HG03575 (cell line): ENCODE data around the gene MTG2.

Experiments
- ATAC-seq: cut with Tn5 transposase; IDR thresholded peaks from one replicate; pipeline ENCODE4 v1.9.1; 2021; ENCODE audit not compliant: unreplicated experiment, insufficient number of reproducible peaks, low FRiP score; ENCODE audit errors: extremely low read depth

The MTG2 gene

DNA sequence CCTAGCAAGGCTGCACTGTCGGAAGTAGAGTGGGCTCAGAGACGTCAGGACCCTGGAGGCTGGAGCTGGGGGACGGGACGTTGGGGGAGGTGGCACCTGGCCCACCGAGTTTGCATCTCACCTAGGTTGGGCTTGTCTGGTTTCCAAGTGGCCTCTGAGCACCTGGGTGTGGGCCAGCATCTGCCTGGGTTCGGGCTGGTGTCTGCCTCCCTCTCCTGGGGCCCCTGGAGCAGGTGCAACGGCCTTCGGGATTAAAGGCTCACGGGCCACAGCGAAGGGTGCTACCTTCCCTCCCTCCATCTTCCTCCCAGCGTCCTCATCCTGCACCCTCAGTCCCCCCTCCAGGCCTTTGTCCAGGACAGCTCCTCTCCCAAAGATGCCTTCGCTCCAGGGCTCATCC lies 31.2 kb downstream of the MTG2 start:
- no peak for ATAC-seq

DNA sequence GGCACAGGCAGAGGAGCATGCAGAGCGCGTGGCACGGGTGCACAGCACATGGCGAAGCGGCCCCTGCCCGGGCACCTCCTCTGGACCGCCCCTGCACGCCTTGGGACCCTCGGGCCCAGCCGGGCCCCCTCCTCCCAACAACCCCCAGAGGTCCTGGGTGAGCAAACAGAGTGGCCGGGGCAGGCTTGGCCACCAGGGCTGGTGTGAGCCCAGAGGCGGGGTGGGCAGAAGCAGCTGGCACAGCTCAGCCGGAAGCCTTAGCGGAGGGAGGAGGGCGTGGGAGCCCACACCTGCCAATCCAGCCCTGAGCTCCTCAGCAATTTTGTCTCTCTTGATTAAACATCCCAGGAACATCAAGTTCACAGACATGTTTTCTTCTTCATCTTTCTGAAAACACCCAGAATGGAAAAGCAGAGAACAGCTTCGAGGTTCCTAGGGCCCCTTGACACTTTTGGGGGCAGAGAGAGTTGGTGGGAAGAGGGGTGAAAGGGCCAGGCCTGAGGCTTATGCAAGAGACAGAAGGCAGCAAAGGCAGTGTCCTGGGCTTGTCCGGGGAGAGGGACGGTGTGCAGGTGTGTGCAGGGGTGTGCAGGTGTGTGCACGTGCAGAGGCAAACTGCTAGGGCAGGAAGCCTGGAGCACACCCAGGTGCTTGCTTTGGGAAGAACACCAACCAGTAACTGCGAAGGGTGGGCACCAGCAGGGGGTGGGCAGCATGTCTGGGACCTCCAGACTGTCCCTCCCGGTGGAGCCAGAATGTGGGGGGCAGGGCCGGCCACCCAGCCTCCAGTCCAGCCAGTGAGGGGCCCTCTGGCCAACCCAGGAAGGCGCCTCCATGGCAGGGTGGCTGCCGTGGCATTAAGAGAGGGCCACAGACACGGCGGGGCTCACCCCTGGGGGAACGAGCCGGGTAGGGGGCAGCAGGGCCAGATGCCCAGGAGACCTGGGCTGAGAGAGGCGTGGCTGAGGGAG lies 32.5 kb downstream of the MTG2 start:
- ATAC-seq: no peak

DNA sequence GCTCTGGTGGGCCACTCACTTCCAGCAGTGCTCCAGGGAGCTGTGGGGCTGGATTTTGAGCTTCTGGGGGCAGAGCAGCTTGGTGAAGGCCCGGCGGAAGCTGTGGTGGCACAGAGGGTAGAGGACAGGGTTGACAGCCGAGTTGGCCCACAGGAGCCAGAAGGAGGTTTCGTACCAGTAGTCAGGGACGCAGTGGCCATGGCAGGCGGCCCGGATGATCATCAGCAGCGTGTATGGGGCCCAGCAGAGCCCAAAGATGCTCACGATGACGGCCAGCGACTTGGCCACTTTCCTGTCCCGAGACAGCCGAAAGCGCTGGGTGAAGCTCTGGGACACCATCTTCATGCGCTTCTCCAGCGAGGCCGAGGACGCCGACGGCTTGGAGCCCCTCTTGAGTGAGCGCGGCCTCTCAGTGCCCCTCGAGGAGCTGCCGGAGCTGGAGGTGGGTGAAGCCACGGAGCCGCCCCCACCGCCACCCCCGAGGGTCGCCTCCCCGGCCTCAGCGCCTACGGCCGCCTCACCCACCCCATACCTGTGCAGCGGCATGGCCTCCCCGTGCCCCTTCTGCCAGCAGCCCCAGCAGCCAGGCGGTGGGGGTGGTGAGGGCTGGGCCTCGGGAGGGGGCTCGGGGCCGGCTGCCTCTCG lies 33.3 kb downstream of the MTG2 start:
- no peak for ATAC-seq

GRCh38 chr20:62216636-62217566 lies 34.1 kb downstream of the MTG2 start:
- no peak for ATAC-seq

- no peak for ATAC-seq
These were observed 35.3 kb downstream of the MTG2 start for GRCh38 chr20:62217913-62218773.

DNA sequence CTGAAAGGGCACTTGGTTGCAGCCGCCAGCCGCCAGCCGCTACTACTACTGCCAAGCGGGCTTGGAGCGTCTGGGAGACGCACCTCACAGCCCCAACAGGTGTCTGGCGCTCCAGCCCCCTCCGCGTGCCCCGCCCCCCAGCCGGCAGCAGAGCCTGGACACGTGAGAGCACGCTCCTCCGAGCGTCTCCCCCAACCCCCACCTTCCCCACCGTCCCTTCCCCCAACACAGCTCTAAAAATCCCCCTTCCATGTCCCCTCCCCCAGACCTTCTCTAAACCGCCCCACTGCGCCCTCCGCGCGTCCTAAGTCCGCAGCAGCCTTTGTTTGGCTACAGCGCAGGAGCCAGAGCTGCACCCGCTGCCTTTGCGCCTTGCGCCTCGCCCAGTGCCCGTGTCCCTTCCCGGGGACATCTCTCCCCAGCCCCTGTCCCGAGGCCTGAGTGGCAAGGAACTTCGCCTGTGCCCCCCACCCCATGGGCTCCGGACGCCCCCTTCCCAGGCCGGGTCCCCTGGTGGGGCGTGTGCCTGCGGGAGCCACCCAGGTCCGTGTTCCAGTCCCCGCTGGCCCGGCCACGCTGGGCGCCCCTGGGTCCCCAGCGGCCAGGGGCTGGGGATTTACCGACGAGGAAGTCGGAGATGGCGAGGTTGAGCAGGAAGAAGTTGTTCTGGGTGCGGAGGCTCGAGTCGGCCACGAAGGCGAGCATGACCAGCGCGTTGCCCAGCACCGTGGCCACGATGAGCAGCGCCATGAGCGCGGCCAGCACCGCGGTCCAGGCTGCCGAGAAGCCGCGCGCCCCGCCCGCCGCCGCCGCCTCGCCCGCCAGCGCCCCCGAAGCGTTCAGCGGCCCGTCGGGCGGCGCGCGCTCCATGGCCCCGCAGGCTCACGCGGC lies 36.5 kb downstream of the MTG2 start:
- no peak for ATAC-seq

- ATAC-seq: no peak
These were observed 37.3 kb downstream of the MTG2 start, which contains the start of gene HRH3 for GRCh38 chr20:62219992-62220665. Gene HRH3, minus strand, starts transcription at chr20:62220278. Its CDS starts 308 bp downstream, at chr20:62219970.

DNA sequence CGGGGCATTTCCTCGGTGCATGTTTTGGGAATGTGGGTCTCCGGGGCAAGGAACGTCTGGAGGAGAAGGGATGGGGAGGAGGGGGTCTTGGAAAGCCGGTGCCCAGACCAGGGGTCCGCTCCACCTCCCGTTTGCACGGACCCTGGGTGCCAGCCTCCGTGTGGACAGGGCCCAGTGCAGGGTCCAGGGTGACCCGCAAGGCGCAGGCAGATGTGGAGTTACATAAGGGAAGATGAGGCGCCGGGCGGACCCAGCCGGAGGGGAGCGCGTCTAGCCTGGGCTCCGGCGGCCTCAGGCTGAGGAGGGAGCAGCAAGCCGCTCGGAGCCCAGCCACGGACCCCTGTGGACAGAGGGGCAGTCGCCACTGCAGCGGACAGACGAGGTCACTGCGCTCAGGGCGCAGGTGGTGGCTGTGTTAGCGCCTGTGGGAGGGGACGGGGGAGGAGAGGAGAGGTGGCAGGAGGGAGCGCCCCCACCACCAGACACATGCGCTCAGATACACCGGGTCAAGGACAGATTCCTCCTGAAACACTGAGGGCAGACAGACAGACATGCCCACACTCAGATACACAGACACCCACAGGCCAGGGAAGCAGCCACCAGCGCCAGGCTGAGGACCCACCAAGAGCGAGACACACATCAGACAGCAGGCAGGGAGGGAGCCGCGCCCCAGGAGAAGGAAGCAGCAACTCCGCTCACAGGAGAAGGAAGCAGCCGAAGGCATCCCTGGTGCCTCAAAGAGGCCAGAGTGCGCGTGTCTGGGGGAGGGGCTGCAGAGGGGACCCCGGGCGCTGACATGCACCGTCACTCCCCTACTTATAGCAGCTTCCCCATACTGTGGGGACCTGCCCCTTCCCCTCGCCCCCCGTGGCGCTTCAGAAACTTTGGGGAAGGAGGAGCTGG lies 38.1 kb downstream of the MTG2 start:
- ATAC-seq: no peak

DNA sequence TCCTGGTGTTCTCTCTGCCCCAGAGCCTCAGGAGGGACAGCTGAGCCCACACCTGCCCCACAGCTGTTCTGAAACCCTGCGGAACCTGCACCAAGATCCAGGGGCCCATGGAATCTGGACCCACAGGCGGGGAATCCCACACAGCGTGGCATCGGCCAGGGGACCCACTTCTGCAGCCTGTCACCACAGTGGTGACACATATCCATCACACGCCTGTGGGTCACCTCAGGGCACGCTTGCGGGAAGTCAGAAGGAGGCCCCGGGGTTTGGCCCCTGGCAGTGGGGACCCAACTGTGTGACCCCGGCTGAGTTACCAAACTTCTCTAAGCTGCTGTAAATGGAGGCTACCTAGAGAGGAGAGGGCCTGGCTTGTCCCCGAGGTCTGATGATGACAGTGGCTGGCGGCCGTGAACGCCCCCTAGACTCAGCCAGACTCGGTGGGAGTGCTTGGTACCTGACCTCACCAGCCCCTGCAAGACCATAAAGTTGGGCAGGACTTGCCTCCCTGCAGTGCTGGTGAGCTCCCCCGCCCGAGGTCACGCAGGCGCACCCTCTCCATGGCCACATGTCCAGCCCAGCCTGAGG lies 39.5 kb downstream of the MTG2 start:
- ATAC-seq: no peak

- no peak for ATAC-seq
These were observed 40.1 kb downstream of the MTG2 start for GRCh38 chr20:62222972-62223371.

DNA sequence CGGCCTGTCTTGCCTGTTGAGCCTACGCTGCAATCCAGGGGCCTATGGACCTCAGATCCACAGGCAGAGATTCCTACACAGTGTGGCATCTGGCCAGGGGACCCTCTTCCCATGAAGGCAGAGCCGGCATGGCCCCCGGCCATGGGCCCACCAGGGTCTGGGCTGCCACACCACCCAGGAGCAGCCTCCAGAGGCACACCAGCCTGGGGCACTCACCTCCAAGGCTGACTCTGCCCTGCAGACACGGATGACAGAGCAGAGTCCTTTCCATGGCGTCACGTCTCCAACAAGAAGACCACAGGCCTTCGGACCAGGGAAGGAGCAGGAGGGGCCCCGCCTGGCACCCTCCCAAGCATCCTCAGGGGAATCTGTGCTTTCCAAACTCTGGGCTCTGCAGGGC lies 40.7 kb downstream of the MTG2 start:
- ATAC-seq: no peak

GRCh38 chr20:62224113-62224855 lies 41.5 kb downstream of the MTG2 start:
- ATAC-seq: no peak

DNA sequence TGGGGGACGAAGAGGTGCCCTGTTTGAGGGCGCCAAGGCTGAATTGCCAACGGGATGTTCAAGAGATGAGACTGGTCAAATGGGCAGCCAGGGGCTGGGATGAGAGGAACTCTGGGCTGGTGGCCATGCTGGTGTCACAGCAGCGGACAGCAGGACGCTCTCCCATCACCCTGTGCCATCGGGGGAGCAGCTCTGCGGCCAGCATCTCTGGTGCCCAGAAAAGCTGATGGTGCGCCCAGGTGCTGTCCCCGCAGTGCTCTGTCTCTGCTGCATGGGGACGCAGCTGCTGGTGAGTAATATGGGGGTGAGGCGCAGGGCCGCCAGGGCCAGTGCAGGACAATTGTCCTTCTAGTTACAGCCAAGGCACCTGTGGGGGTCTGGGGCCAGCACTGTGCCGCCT lies 42.2 kb downstream of the MTG2 start:
- no peak for ATAC-seq

DNA sequence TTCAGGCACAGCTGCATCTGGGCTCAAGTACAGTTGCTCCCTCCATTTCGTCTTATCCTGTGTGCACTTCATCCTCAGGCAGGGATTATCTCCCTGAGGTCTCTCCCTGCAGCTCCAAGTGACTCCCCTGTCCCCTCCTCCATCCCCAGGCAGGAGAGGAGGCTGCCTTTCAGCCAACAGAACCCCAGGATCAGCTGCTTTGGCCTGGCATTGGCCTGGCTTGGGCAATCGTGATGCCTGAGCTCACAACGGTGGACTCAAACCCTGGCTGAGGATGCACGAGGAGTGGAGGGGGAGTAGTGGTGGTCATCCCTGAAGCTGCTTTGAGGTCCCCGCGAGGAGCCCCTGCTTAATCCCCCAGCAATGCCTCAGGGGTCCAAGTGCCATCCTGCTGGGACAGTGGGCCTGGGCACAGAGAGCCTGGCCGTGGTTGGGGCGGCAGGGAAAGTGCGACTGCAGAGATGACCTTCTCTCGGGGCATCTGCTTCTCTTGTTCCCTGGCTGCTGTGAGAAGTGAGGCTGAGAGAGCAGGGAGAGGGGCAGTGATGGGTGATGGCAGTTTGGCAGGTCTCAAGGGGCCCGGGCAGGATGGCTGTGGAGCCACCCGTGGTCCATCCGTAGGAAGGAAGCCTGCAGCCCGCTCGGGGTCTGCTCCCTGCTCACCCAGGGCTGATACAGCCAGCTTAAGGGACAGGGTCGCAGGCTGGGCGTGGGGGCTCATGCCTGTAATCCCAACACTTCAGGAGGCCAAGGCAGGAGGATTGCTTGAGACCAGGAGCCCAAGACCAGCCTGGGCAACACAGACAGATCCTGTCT lies 43.2 kb downstream of the MTG2 start:
- ATAC-seq: no peak
